ENCODE results near the gene SYCN. TPM values are rescaled to one million over a fixed set of nuclear protein-coding genes. Genes with fewer than 3 reads are reported as not detected.

Gene SYCN
- total RNA-seq, 4 donors from 2014 or later: not detected

DNA sequence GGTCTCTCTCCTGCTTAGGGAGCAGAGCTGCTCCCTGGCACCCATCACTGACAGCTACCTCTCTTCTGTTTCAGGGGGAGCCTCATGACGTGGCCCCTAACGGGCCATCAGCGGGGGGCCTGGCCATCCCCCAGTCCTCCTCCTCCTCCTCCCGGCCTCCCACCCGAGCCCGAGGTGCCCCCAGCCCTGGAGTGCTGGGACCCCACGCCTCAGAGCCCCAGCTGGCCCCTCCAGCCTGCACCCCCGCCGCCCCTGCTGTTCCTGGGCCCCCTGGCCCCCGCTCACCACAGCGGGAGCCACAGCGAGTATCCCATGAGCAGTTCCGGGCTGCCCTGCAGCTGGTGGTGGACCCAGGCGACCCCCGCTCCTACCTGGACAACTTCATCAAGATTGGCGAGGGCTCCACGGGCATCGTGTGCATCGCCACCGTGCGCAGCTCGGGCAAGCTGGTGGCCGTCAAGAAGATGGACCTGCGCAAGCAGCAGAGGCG is 30.5 kb downstream of the SYCN start:
- peaks cover 93% of the 10 kb centered on the region for H3K36me3 ChIP-seq

GRCh38 chr19:39172700-39173501 is 31.2 kb downstream of the SYCN start:
- Histone ChIP-seq H3K27me3 (no peaks in the 10 kb centered on the region), H3K36me3 (peaks cover 88% of the 10 kb centered on the region), H3K27ac (no peak overlapping the region), H3K4me1 (peaks cover 13% of the 10 kb centered on the region), H3K4me3 (no peak overlapping the region), H3K9me3 (no peaks in the 10 kb centered on the region)
- TF ChIP-seq POLR2AphosphoS5 (IDR thresholded peaks at IDR 0.05): no peak
- TF ChIP-seq EP300 (IDR thresholded peaks at IDR 0.05): no peak
- TF ChIP-seq, protein P1, sequence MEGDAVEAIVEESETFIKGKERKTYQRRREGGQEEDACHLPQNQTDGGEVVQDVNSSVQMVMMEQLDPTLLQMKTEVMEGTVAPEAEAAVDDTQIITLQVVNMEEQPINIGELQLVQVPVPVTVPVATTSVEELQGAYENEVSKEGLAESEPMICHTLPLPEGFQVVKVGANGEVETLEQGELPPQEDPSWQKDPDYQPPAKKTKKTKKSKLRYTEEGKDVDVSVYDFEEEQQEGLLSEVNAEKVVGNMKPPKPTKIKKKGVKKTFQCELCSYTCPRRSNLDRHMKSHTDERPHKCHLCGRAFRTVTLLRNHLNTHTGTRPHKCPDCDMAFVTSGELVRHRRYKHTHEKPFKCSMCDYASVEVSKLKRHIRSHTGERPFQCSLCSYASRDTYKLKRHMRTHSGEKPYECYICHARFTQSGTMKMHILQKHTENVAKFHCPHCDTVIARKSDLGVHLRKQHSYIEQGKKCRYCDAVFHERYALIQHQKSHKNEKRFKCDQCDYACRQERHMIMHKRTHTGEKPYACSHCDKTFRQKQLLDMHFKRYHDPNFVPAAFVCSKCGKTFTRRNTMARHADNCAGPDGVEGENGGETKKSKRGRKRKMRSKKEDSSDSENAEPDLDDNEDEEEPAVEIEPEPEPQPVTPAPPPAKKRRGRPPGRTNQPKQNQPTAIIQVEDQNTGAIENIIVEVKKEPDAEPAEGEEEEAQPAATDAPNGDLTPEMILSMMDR (IDR thresholded peaks at IDR 0.05): no peak
- TF ChIP-seq POLR2A (IDR thresholded peaks at IDR 0.05): no peak
- DNase-seq (ENCODE audit: low spot score in 2 of 2): no peak
- 93% methylated on average over 28 of the region's 45 CpGs for WGBS

More for the DNA sequence above, 30.5 kb downstream of the SYCN start:
- Histone ChIP-seq H3K27ac (no peak overlapping the region), H3K4me1 (peaks cover 7% of the 10 kb centered on the region), H3K4me3 (no peak overlapping the region), H3K9me3 (no peaks in the 10 kb centered on the region), H3K27me3 (no peaks in the 10 kb centered on the region)
- TF ChIP-seq POLR2A (IDR thresholded peaks at IDR 0.05) (no peak), POLR2AphosphoS5 (IDR thresholded peaks at IDR 0.05) (no peak), EP300 (IDR thresholded peaks at IDR 0.05) (no peak)
- TF ChIP-seq, protein P1 (IDR thresholded peaks at IDR 0.05): no peak
- WGBS: 98% methylated on average over 11 of the region's 25 CpGs
- DNase-seq (ENCODE audit: low spot score in 2 of 2): no peak

- WGBS: 81% methylated on average over 25 of the region's 27 CpGs
- Histone ChIP-seq H3K4me3 (no peak overlapping the region), H3K36me3 (peaks cover 77% of the 10 kb centered on the region), H3K9me3 (no peaks in the 10 kb centered on the region), H3K27me3 (no peaks in the 10 kb centered on the region), H3K4me1 (peaks cover 24% of the 10 kb centered on the region), H3K27ac (no peak overlapping the region)
- TF ChIP-seq, protein P1 (IDR thresholded peaks at IDR 0.05): no peak
- DNase-seq (ENCODE audit: low spot score in 2 of 2): no peak
Measured at GRCh38 chr19:39171479-39172465, 32.3 kb downstream of the SYCN start.

- no peaks in the 10 kb centered on the region for H3K27me3 ChIP-seq
- H3K36me3 ChIP-seq: peaks cover 65% of the 10 kb centered on the region
- DNase-seq (ENCODE audit: low spot score in 2 of 2): no peak
- no peak overlapping the region for H3K4me3 ChIP-seq
- H3K9me3 ChIP-seq: no peaks in the 10 kb centered on the region
- no peak overlapping the region for H3K27ac ChIP-seq
- peaks cover 36% of the 10 kb centered on the region for H3K4me1 ChIP-seq
- no peak for TF ChIP-seq EP300 (IDR thresholded peaks at IDR 0.05)
- TF ChIP-seq, protein P1 (IDR thresholded peaks at IDR 0.05): no peak
- TF ChIP-seq POLR2A (IDR thresholded peaks at IDR 0.05): no peak
- no peak for TF ChIP-seq POLR2AphosphoS5 (IDR thresholded peaks at IDR 0.05)
- 53% methylated on average over 7 of the region's 17 CpGs for WGBS
Measured at GRCh38 chr19:39170386-39171231, 33.5 kb downstream of the SYCN start.

All from suprapubic skin (tissue), 4 donors.